HG03095 (cell line): ENCODE measurements around the gene LRRC18.

Source experiments
- ATAC-seq: cut with Tn5 transposase; IDR thresholded peaks from one replicate; pipeline ENCODE4 v1.9.1; 2021; ENCODE audit warnings: moderate library complexity; ENCODE audit not compliant: unreplicated experiment

The LRRC18 gene

DNA sequence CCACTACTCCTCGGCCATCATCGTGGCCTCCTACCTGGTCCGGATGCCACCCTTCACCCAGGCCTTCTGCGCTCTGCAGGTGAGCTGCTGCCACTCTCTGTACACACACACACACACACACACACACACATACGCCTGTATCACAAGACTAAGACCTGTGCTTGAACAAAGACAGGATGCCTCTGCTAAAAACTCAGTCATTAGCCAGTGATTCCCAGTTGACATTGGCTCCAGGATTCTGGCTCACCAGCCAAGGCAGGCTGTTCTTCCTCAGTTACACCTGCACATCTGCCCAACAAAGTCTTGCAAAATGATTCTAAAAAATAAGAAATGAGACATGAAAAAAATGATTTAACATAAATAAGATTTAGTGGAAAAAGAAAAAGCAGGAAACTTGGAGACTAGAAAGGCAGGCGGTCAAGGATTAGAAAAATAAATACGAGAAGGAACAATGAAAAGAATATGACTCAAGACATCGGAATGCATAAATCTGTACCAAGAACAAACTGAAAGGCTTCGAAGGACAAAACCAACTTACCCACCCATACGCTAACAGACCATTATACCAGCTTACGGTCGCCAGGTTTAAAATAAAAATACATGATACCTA is 7.4 kb upstream of the LRRC18 start:
- no peak for ATAC-seq

DNA sequence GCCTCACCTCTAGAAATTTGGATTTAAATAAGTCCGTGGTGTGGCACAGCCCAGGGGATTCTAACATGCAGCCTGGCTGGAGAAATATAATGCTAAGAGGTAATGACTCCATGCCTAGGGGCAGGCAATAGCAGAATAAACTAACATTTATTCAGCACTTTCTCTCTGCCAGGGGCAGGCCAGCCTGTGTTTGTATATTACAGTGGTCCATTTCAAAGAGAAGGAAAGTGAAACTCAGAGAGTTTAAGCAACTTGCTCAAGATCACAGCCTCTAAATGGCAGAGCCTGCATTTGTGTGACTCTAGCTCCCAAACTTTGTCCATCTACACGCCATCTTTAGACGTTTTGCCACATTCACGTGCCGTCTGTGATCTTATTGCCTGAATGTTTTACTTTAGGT is 6.7 kb upstream of the LRRC18 start:
- ATAC-seq, result no peak

DNA sequence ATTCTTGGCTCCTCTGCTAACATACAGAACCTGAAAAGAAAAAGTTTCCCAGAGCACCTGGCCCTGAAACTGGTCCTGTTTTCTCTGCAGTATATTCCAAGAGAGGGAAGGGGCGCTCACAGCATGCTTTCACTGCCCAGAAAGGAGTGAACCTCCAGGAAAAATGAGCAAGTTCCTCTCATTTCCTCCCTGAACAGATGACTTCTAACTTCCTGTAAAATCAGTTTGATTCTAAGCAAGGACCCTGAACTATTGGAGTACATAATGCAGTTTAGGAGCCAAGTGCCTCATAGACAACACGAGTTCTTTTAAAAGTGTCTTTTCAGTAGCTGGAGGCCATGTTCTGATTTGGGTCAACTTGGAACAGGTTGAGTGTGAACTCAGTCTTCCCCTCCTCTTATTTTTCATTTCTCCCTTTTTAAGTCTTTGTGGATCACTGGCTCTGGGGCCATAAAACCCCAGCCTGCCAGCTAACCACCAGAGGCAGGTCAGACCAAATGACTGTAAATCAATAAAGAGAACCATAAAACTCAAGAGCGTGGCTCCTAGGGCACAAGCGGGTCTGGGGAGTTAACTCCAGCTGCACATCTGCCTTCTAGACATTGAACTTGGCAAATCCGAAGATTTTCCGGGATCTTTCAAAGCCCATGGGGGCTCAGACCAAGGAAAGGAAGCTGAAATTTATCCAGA is 5.9 kb upstream of the LRRC18 start:
- ATAC-seq, result no peak

DNA sequence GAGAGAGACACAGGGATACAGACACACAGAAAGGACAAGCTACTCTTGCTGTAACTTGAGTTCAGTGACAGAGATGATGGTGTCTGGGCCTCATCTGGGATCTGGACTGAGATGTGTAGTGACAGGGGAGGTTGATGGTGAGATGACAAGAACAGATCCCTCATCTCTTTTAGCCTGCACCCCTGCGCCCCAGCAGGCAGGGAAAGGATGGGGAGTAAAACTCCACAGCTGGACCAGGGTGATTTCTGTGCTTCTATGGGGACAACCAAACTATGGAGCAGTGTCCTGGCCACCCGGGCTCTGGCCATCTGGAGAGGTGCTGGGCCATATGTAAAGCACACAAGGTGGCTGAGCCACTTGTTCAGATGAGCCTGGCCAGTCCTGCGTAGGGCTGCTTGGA is 4.5 kb upstream of the LRRC18 start:
- no peak for ATAC-seq

DNA sequence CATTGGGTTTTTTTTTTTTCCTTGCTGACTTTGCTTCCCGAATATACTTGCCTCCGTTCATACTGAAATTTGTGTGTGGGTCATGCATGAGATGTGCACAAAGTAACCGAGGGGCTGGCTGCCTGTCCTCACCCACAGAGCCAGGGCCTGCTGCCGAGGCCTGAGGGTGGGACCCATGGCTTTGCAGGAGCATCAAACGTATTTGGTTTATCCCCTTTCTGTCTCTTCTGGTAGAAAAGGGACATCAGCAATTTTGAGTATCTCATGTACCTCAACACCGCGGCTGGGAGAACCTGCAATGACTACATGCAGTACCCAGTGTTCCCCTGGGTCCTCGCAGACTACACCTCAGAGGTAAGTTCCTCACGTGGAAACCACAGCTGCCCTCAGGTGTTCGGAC is 3.5 kb upstream of the LRRC18 start:
- no peak for ATAC-seq

DNA sequence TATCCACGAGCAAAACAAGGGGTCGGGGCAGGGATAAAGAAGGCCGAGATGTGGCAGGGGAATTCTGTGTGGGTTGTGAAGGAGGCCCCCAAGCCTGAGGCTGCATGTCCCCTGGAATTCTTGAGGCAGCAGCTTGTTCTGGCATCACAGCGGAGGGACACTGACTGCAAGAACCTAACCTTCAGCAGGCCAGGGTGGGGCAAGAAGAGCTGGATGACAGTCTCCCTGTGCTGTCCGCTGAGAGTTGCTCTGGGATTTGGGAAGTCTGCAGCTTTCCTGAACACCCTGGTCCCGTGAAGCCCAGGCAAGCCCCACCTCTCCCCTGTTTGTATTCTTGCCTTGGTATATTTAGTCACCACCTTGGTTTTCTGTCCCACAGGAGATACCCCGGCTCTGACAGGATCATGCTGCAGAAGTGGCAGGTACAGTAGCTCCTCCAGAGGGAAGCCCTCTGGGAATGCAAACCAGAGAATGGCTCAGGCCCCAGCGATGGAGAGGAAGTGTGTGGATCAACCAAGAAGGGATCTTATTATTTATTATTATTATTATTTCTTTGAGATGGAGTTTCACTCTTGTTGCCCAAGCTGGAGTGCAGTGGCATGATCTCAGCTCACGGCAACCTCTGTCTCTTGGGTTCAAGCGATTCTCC is 1.9 kb upstream of the LRRC18 start:
- no peak for ATAC-seq

DNA sequence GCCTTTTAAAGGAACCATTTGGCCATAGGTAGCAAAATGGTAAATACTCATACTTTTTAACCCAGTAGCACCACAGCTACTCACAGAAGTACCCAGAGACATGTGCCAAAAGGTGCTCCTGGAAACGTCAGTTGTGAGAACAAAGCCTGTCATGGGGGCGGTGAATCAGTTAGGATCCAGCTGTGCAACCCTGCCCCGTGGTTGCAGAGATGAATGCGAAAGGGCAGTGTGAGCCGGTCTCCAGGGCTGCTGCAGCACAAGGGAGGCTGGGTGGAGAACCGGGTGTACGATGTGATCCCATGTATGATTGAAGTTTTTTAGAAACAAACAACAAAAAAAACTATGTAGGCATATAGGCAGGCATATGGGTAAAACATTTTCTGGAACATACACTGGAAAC is 1.3 kb upstream of the LRRC18 start:
- ATAC-seq, result no peak

DNA sequence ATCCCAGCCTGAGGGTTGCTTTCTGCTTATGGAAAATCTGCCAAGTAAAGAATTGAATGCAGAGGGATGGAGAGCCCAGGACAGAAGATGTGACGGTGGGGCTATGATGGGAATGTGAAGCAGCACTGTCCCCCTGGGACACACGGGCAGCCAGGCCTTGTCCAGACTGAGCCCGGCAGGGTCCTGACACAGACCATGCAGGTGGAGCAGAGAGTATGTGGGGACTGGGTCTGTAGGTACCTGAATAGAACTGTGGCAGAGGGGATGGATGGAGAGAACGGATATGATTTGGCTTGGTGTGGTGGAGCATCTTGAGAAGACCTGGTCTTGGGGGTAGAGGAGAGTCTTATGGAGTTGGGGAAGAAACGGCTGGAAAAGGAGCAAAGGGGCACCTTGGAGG is 732 bp upstream of the LRRC18 start:
- no peak for ATAC-seq

DNA sequence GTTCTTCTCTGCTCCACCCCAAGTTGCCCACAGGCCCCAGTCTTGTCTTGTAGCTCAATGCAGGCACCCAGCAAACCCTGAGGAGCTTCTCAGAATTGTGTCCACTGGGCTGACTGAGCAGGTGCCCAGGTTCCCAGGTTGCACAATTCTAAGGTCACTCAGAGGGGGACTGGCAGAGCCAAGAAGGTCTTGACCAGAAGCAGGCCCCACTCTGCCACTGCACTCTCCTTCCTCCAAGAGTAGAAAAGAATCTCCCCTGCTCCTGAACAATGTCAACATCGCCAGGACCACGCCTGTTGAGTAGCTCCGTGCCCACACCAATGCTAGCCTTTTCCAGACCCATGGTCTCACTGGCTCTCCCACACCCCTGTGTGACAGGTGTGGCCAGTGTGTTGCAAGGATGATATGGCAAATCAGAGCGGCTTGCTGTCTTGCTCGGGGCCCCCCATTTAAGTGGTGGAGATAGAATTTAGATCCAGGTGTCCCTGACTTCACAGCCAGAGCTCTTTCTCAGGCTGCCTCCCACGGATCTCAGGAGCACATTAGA is 577 bp downstream of the LRRC18 start:
- no peak for ATAC-seq

DNA sequence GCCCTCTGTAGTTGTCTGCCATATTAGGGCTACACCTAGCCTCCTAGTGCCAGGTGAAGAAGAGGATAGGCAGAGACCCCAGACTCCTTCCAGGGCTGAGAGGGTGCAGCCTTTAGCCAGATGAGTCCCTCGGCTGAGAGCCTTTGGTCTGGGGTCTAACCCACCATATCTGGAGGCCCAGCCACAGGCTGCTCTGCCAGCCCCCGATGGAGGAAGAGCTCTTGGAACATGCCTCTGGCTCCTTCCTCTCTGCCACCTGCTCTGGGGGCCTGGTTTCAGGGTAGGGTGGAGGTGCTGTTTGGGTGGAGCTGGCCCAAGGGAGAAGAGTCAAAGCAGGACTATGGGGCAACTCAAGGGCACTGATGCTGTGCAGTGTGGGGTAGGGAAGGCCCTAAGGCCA is 1.4 kb downstream of the LRRC18 start:
- ATAC-seq, result no peak

DNA sequence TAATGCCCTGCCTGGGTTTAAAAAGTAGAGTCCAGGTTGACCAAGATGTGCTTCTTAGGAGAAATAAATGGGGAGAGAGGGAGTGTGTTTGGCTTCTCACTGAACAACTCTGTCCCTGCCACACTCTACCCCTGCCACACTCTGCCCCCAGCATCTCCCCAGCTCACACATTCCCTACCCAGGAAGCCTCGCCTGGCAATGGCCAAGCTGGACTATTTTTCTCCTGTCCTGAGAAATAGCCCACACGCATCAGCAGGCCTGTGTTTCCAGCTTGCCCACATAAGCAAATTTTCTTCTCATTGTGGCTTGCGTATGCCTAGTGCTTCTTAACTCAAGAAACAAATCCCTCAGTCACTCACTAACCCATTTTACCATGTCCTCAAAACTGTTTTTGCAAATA is 1.8 kb downstream of the LRRC18 start:
- no peak for ATAC-seq

DNA sequence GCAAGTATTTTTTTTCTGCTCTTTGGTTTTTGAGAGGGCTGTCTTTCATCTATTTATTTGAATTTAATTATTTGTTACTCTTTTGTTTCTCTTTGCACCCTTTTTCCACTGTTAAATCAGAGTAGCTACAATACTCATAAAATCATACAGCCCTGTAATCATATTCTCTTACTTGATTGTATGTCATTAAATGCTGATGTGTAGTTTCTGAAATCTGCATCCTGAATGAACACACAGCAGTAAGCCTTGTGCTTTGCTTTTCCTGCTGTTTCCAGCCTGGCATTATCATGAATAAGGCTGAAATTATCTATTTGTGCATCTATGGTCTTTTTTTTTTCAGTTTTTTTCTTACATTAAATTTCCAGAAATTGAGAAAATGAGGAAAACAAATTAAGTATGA is 4.1 kb downstream of the LRRC18 start:
- ATAC-seq, result no peak

DNA sequence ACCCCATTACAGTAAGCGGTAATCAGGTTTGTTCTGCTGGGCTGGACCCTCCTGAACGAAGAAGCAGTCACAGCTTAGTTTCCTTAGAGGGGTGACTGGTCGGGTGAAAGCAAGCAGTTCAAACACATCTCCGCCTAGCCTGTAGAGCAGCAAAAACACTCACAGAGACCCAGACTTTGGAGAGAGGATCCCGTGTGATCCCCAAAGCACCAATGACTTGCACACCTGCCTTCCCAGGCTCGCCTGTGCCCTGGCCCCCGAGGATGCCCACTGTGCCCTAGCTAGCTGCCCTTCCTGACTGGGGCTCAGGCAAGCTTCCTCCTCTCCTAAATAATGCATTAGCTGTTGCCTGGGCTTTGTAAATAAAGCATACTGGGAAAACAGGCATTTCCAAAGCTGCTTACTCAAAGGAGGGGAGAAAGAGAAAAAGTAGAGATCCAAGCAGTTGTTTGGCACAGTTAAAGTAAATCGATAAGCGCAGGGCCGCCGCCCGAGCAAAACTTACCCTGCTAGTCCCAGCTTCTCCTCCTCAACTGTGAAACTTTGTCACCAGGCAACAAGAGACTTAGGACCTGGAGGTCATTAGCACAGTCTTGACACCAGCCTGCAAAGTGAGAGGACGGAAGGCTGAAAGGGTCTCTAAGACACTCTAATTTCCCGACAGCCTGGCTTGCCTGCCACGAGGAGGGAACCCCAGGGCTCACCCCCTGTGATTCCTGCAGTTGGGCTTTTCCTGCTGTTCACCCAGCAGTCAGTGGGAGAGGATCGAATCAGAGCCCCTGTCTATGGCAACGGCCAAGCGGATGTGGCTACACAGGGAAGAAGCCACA is 4.8 kb downstream of the LRRC18 start:
- no peak for ATAC-seq

DNA sequence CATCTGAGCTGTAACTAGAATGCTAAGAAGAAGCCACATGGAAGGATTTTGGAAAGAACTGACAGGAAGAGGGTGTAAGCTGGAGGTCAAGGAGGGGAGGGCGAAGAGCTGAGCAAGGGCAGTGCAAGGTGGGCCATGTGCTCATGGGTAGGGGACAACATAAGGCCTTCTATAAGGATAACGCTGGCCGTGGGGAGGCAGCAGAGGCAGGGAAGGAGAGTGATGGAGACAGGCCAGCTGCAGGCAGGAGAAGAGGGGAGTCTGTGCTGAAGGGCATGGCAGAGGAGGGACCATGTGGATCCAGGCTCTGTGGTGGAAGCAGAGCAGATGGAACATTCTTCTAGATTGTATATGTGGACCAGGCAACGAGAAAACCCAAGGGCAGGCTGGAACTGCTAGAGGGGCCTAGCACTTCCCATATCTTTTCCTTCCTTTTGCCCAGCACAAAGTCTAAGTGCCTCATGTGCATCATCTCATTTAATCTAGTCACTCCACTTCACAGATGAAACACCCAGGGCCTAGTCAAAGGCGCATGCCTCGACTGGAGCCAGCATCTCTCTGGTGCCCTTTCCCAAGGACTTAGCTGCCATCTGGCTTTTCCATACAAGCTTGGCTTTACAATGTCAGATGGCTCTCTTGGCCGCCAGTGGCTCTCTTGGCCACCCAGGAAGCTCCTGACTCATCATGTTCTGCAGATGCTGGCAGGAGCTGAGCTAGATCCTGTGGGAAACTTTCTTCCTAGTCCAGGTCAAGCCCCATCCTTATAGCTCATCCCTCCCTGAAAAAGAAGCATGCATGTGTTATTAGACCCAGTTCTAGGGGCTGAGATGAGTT is 6.6 kb downstream of the LRRC18 start:
- no peak for ATAC-seq

DNA sequence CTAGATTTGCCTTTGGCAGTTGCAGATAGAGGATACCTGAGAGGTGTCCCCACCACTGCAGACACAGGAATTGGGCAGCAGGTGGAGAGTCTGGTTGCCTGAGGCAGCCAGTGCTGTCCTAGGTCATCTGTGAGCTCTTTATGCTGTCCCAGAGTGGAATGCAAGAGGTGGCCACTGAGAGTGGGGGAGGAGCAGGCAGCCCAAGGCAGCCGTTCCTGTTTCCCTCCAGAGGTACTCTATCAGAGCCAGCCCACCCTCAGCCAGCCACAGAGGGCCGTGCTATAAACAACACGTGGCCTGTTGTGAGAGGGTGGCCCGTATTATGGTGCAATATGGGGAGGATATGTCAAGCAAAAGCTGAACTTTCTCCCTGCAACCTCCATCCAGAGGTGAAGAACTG is 8.5 kb downstream of the LRRC18 start:
- no peak for ATAC-seq

DNA sequence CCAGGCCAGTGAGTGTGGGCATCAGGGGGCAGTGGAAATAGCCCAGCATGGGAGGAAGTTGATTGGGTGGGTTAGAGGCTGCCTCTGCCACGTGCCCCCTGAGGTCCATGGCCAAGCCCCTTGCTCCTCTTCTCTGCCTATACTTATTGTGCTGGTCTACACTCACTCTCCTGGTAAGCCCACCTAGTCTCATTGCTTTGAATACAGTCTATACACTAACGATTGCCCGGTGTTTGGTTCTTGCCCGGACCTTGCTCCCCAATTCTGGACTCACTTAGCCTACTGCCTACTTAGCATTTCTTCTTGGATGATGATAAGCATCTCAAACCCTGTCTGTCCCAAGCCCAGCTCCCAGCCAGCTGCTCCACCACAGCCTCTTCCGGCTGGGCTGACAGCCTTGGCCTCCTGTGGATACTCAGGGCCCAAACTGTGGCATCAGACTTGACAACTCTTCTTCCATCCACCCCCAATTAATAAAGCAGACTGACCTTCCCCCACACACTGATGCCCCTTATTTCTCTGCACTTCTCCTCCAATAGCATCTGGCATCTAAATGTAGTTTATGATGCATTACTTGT is 10.1 kb downstream of the LRRC18 start:
- ATAC-seq, result no peak

DNA sequence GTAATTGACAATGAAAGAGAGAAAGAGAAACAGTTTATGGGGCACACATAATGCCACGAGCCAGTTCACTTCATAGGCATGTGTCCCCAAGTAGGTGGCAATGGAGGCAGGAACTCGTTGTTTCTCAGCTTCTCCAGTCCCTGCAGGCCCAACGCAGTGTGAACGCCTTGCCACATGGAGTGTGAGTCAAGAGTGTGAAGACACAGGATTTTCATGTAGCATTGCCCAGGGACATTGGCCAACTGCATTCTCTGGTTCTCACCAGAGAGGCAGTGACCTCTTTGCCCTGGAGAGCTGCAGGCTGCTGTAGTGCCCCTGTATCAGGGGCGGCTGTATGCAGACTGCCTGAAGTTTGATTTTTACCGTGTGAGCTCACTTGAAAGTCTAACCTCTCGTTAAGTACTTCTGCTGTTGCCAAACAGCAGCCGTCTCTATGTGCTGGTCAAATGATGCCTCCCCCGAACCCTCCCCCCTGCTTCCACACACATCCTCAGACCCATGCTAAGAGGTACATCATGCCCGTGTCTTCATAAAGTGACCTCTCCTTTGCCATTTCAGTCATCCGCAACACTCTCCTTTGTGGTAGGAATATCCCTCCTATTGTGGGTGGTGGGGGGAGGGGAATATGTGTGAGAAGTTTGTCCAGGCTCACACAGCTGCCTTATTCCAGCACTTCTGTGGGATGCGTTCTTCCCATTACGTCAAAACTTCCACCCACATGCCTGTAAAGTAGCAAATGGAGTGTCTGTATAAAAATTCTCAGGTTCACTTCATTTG is 12.7 kb downstream of the LRRC18 start:
- no peak for ATAC-seq

DNA sequence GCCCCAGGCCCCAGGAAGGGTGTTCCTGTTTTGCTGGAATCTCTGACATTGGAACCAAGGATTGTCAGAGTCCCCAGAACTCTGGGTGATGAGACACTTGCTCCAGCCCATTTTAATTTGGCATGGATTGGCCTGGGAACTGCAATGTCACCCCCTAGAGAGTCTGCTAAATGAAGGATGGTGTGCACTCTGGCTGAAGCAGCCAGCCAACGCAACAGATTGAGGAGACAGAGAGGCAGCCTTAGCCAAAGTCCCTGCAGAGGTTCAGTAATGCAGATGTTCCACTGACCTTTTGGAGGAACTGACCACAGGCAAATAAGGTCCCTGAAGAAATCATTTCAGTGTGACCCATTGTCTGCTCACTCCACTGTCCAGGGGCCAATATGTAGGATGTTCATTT is 13.4 kb downstream of the LRRC18 start:
- ATAC-seq, result no peak

DNA sequence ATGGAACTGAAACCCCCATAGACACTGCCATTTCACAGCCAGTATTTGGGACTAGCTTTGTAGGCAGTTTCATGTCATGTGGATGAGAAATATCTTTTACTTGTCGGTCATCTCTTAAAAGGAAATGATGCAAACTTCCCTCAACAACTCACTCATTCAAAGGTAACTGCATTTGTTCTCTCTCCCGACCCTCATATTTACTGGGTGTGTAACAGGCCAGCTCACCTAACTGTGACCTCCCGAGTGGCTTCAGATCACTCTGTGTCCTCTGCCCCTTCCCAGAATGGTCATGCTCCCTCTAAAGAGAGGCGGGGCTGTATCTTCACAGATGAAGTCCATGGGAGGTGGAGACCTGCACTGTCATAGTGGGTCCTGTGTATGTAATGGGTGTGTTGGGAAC is 14.7 kb downstream of the LRRC18 start:
- no peak for ATAC-seq
